OCI-LY3 (cell line): ENCODE results near the gene BRICD5.
"Not testable (repeated sequence)": the region's sequence is repeated elsewhere in the genome, so short reads cannot be mapped to it uniquely, and the experiment has no call there.

Experiments
- CTCF ChIP-seq: fragments of 200-600, 300-600 bp; sonication (generic); IDR thresholded peaks from 2 replicates; pipeline ENCODE4 v1.5.1; 2014; ENCODE audit warnings: antibody characterized with exemption, low read length, low read depth
- EZH2phosphoT487 ChIP-seq: fragments of 200-600 bp; shearing (Covaris generic); IDR thresholded peaks from 2 replicates; pipeline ENCODE4 v1.6.1; 2018; ENCODE audit warnings: antibody characterized with exemption, mixed run types, low read depth

DNA sequence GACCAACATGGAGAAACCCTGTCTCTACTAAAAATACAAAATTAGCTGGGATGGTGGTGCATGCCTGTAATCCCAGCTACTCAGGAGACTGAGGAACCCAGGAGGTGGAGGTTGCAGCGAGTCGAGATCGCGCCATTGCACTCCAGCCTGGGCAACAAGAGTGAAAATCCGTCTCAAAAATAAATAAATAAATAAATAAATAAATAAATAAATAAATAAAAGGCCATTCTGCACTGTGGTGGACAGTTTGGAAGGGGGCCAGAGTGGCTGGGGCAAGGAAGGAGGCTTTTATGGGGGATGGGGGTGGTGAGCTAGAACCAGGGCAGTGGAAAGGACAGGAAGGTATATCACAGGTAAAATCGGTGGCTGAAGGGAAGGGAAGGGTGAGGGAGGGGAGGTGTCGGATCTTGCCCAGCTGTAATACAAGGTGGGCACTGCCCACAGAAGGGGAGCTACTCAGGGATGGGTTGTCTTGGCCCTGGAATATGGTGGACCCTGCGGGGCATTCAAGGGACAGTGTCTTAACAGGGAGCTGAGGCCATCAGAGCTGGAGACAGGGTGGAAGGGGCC lies 7.5 kb downstream of the BRICD5 start:
- TF ChIP-seq CTCF, EZH2phosphoT487: not testable (repeated sequence)
